MM.1S (cell line): ENCODE data around the gene TRUB2.

ENCODE experiments used
- DNase-seq: peaks from one replicate; pipeline ENCODE4 v3.0.0-alpha.2; 2015
- H2AFZ ChIP-seq: fragments of 300-600 bp; sonication (generic); 2 replicates; pipeline ENCODE4 v1.6.0; 2016; ENCODE audit warnings: antibody characterized with exemption, low read length
- H3F3A ChIP-seq: fragments of 300-600 bp; sonication (generic); 2 replicates; pipeline ENCODE4 v1.6.1; 2016; ENCODE audit warnings: mild to moderate bottlenecking, antibody characterized with exemption, low read length, moderate library complexity, mixed read lengths; ENCODE audit not compliant: insufficient read depth
- H3K27ac ChIP-seq: fragments of 300-600 bp; sonication (generic); 2 replicates; pipeline ENCODE4 v1.5.1; 2016; ENCODE audit warnings: mild to moderate bottlenecking, low read length
- H3K27me3 ChIP-seq: fragments of 300-600 bp; sonication (generic); replicated peaks from 2 replicates; pipeline ENCODE4 v1.6.0; 2016; ENCODE audit warnings: low read length; ENCODE audit not compliant: insufficient read depth
- H3K36me3 ChIP-seq: fragments of 300-600 bp; sonication (generic); replicated peaks from 2 replicates; pipeline ENCODE4 v1.6.1; 2016; ENCODE audit warnings: mild to moderate bottlenecking, low read length, mixed read lengths; ENCODE audit not compliant: insufficient read depth
- H3K4me1 ChIP-seq: fragments of 300-600 bp; sonication (generic); 2 replicates; pipeline ENCODE4 v1.6.1; 2016; ENCODE audit warnings: low read length, mixed read lengths
- H3K4me2 ChIP-seq: fragments of 300-600 bp; sonication (generic); 2 replicates; pipeline ENCODE4 v1.6.0; 2016; ENCODE audit warnings: low read depth, low read length
- H3K4me3 ChIP-seq: fragments of 300-600 bp; sonication (generic); 2 replicates; pipeline ENCODE4 v1.5.1; 2016; ENCODE audit warnings: low read length, mixed read lengths
- H3K79me2 ChIP-seq: fragments of 300-600 bp; sonication (generic); 2 replicates; pipeline ENCODE4 v1.6.1; 2016; ENCODE audit warnings: mixed run types, low read length, mixed read lengths
- H3K9ac ChIP-seq: fragments of 300-600 bp; sonication (generic); 2 replicates; pipeline ENCODE4 v1.6.1; 2016; ENCODE audit warnings: low read length, mixed read lengths
- H3K9me2 ChIP-seq: fragments of 300-600 bp; sonication (generic); replicated peaks from 2 replicates; pipeline ENCODE4 v1.6.1; 2016; ENCODE audit warnings: mild to moderate bottlenecking, low read length, mixed read lengths; ENCODE audit not compliant: insufficient read depth
- H3K9me3 ChIP-seq: fragments of 300-600 bp; sonication (generic); replicated peaks from 2 replicates; pipeline ENCODE4 v1.6.1; 2016; ENCODE audit warnings: mild to moderate bottlenecking, low read length, mixed read lengths; ENCODE audit not compliant: insufficient read depth
- H4K20me1 ChIP-seq: fragments of 300-600 bp; sonication (generic); 2 replicates; pipeline ENCODE4 v1.6.1; 2016; ENCODE audit warnings: mild to moderate bottlenecking, low read length, moderate library complexity, mixed read lengths; ENCODE audit not compliant: insufficient read depth
- CTCF ChIP-seq: fragments of 300-600 bp; sonication (generic); IDR thresholded peaks from 2 replicates; pipeline ENCODE4 v1.5.1; 2016; ENCODE audit warnings: antibody characterized with exemption, low read length, mixed read lengths
- EZH2 ChIP-seq: fragments of 300-600 bp; sonication (generic); optimal IDR thresholded peaks from 2 replicates; pipeline ENCODE3; 2017; ENCODE audit warnings: low read depth, mild to moderate bottlenecking, antibody characterized with exemption, low read length, mixed read lengths
- EZH2phosphoT487 ChIP-seq: fragments of 300-600 bp; sonication (generic); IDR thresholded peaks from 2 replicates; pipeline ENCODE4 v1.6.1; 2018; ENCODE audit warnings: antibody characterized with exemption, low read length

Gene TRUB2

GRCh38 chr9:128260340-128260739, 61.9 kb downstream of the TRUB2 start:
- Histone ChIP-seq H3K9ac (no peak overlapping the region), H3K36me3 (no peaks in the 10 kb centered on the region), H3K9me2 (no peaks in the 10 kb centered on the region), H3K4me3 (no peak overlapping the region), H3F3A (no peaks in the 10 kb centered on the region), H3K27me3 (no peaks in the 10 kb centered on the region), H3K4me2 (no peak overlapping the region), H3K27ac (no peak overlapping the region), H3K4me1 (no peaks in the 10 kb centered on the region), H4K20me1 (no peaks in the 10 kb centered on the region), H2AFZ (no peak overlapping the region), H3K79me2 (no peaks in the 10 kb centered on the region), H3K9me3 (no peaks in the 10 kb centered on the region)
- TF ChIP-seq CTCF (no peak), EZH2 (no peak), EZH2phosphoT487 (no peak)
- DNase-seq, result no peak

GRCh38 chr9:128259156-128259555, 63.1 kb downstream of the TRUB2 start:
- Histone ChIP-seq H3K4me1 (no peaks in the 10 kb centered on the region), H2AFZ (no peak overlapping the region), H3K4me2 (no peak overlapping the region), H3F3A (no peaks in the 10 kb centered on the region), H3K27ac (no peak overlapping the region), H3K79me2 (no peaks in the 10 kb centered on the region), H3K9me3 (no peaks in the 10 kb centered on the region), H3K9ac (no peak overlapping the region), H3K9me2 (no peaks in the 10 kb centered on the region), H3K4me3 (no peak overlapping the region), H4K20me1 (no peaks in the 10 kb centered on the region), H3K36me3 (no peaks in the 10 kb centered on the region), H3K27me3 (no peaks in the 10 kb centered on the region)
- TF ChIP-seq EZH2phosphoT487 (no peak), EZH2 (no peak), CTCF (no peak)
- DNase-seq, result no peak

GRCh38 chr9:128258326-128258725, 63.9 kb downstream of the TRUB2 start:
- Histone ChIP-seq H3K9me3 (no peaks in the 10 kb centered on the region), H3F3A (no peaks in the 10 kb centered on the region), H3K27ac (no peak overlapping the region), H3K4me1 (no peaks in the 10 kb centered on the region), H2AFZ (no peak overlapping the region), H3K4me2 (no peak overlapping the region), H3K4me3 (no peak overlapping the region), H3K9me2 (no peaks in the 10 kb centered on the region), H3K36me3 (no peaks in the 10 kb centered on the region), H3K9ac (no peak overlapping the region), H3K27me3 (no peaks in the 10 kb centered on the region), H4K20me1 (no peaks in the 10 kb centered on the region), H3K79me2 (no peaks in the 10 kb centered on the region)
- no peak for DNase-seq
- TF ChIP-seq CTCF (no peak), EZH2 (no peak), EZH2phosphoT487 (no peak)
